Progenitor cell of endocrine pancreas (in vitro differentiated cells): ENCODE data around the gene SLC6A12. TPM values are rescaled to one million over a fixed set of nuclear protein-coding genes. Genes with fewer than 3 reads are reported as not detected.
A peak's percentile ranks its signal among the peaks of the same experiment; 100 is the strongest.

ENCODE experiments used
- DNase-seq: peaks from one replicate; pipeline ENCODE4 v3.0.0; 2021; ENCODE audit warnings: low spot score; ENCODE audit not compliant: unreplicated experiment
- H3K27ac Mint-ChIP-seq: 2 replicates; pipeline ENCODE4 v1.8.0; 2021; ENCODE audit warnings: mild to moderate bottlenecking, moderate library complexity, mixed read lengths
- H3K27me3 Mint-ChIP-seq: 2 replicates; pipeline ENCODE4 v1.8.0; 2021; ENCODE audit warnings: mixed read lengths
- H3K36me3 Mint-ChIP-seq: 2 replicates; pipeline ENCODE4 v1.8.0; 2022; ENCODE audit warnings: mixed read lengths; ENCODE audit not compliant: insufficient read depth
- H3K4me1 Mint-ChIP-seq: 2 replicates; pipeline ENCODE4 v1.8.0; 2021; ENCODE audit warnings: low read depth, mixed read lengths
- H3K4me3 Mint-ChIP-seq: 2 replicates; pipeline ENCODE4 v1.8.0; 2021; ENCODE audit warnings: low read depth, mild to moderate bottlenecking, moderate library complexity, mixed read lengths
- H3K9me3 Mint-ChIP-seq: 2 replicates; pipeline ENCODE4 v1.8.0; 2021; ENCODE audit warnings: low read depth, mixed read lengths
- CTCF ChIP-seq: fragments of 200-600 bp; sonication (generic); IDR thresholded peaks from one replicate; pipeline ENCODE4 v1.5.0; 2021; ENCODE audit warnings: antibody characterized with exemption, mild to moderate bottlenecking; ENCODE audit not compliant: unreplicated experiment
- total RNA-seq: library from RNA; stranded (reverse); gene quantifications from 2 replicates; pipeline ENCODE4 v1.2.1, GENCODE V29; 2021

Gene SLC6A12
- total RNA-seq, 1 donor from 2014 or later: 3.1 TPM

DNA sequence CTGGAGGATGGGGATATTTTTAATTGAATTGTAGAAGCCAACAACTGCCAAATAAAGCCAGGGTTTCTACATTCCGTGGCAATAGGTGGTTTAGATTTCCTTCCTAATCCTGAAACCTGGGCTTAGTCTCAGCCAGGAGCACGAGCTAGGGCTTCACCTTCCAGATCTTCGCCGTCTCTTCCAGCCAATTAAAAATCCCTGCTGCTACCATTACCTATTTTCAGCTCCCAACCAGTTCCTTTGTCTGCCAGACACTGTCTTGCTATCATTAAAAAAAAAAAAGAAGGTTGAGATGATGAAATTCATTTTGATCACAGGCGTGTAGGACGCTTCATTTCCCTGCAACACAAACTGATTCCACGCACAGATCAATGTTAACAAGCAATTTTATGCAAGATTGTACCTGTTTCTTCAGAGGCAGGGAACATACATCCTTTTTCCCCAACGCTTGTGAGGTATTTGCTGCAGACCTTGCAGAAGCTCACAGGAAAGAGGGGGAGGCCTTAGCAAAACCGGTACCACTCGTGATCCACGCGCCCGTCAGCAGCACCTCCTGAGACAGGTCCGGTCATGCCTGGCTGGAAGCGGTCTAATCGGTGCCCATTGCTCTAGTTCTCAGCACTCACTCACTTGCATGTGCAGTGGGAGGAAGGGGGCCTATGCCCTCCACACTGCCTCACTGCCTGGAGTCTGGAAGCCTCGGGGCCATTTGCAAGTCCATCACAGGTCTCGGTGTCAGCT lies 65.1 kb downstream of the SLC6A12 start:
- no peak for TF ChIP-seq CTCF
- Mint-ChIP-seq H3K9me3 (no peaks in the 10 kb centered on the region), H3K4me3 (no peak overlapping the region), H3K27ac (no peak overlapping the region), H3K36me3 (no peaks in the 10 kb centered on the region), H3K27me3 (peaks cover 51% of the 10 kb centered on the region), H3K4me1 (peaks cover 23% of the 10 kb centered on the region)
- no peak for DNase-seq

DNA sequence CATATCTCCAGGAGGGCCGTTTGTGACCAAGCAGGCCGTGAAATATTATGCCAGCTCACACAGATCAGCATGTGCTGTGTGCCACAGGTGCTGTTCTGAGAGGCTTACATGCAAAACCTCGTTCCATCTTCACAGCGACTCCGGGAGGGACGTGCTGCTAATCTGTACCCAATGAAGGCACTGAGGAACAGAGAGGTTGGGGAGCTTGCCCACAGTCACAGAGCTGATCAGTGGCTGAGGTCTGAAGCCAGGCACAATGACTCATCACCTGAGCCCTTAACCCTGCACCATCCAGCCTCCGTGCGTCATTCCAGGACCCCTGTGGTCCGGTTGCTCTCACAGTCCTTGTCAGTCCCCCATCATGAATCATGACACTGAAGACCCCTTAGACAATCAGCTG lies 66.7 kb downstream of the SLC6A12 start:
- no peak for TF ChIP-seq CTCF
- H3K9me3 Mint-ChIP-seq: no peaks in the 10 kb centered on the region
- H3K36me3 Mint-ChIP-seq: no peaks in the 10 kb centered on the region
- no peak overlapping the region for H3K27ac Mint-ChIP-seq
- no peak for DNase-seq
- peaks cover 47% of the 10 kb centered on the region for H3K27me3 Mint-ChIP-seq
- H3K4me3 Mint-ChIP-seq: no peak overlapping the region
- peaks cover 30% of the 10 kb centered on the region for H3K4me1 Mint-ChIP-seq

GRCh38 chr12:145369-145960 lies 68.5 kb downstream of the SLC6A12 start:
- TF ChIP-seq CTCF: no peak
- H3K27ac Mint-ChIP-seq: peak overlapping the region; percentile 21
- peaks cover 29% of the 10 kb centered on the region for H3K4me1 Mint-ChIP-seq
- DNase-seq: no peak
- peaks cover 49% of the 10 kb centered on the region for H3K27me3 Mint-ChIP-seq
- H3K9me3 Mint-ChIP-seq: no peaks in the 10 kb centered on the region
- H3K4me3 Mint-ChIP-seq: no peak overlapping the region
- no peaks in the 10 kb centered on the region for H3K36me3 Mint-ChIP-seq

- DNase-seq: no peak
- Mint-ChIP-seq H3K36me3 (no peaks in the 10 kb centered on the region), H3K27ac (peak overlapping the region; percentile 21), H3K4me1 (peaks cover 25% of the 10 kb centered on the region), H3K27me3 (peaks cover 50% of the 10 kb centered on the region), H3K9me3 (no peaks in the 10 kb centered on the region), H3K4me3 (no peak overlapping the region)
- no peak for TF ChIP-seq CTCF
Measured at GRCh38 chr12:144650-145284, 69.2 kb downstream of the SLC6A12 start.

GRCh38 chr12:143964-144649 lies 69.8 kb downstream of the SLC6A12 start:
- peak overlapping the region; percentile 45 for H3K27ac Mint-ChIP-seq
- H3K36me3 Mint-ChIP-seq: no peaks in the 10 kb centered on the region
- H3K27me3 Mint-ChIP-seq: peaks cover 51% of the 10 kb centered on the region
- no peaks in the 10 kb centered on the region for H3K9me3 Mint-ChIP-seq
- H3K4me3 Mint-ChIP-seq: no peak overlapping the region
- H3K4me1 Mint-ChIP-seq: peaks cover 31% of the 10 kb centered on the region
- peak; percentile 33 for DNase-seq
- TF ChIP-seq CTCF: no peak
